ENCODE data around the gene GNS. TPM values are rescaled to one million over a fixed set of nuclear protein-coding genes. Genes with fewer than 3 reads are reported as not detected.
"Not testable (repeated sequence)": the region's sequence is repeated elsewhere in the genome, so short reads cannot be mapped to it uniquely, and the experiment has no call there.

GNS gene
- total RNA-seq, 1 donor from 2014 or later: 45.2 TPM

DNA sequence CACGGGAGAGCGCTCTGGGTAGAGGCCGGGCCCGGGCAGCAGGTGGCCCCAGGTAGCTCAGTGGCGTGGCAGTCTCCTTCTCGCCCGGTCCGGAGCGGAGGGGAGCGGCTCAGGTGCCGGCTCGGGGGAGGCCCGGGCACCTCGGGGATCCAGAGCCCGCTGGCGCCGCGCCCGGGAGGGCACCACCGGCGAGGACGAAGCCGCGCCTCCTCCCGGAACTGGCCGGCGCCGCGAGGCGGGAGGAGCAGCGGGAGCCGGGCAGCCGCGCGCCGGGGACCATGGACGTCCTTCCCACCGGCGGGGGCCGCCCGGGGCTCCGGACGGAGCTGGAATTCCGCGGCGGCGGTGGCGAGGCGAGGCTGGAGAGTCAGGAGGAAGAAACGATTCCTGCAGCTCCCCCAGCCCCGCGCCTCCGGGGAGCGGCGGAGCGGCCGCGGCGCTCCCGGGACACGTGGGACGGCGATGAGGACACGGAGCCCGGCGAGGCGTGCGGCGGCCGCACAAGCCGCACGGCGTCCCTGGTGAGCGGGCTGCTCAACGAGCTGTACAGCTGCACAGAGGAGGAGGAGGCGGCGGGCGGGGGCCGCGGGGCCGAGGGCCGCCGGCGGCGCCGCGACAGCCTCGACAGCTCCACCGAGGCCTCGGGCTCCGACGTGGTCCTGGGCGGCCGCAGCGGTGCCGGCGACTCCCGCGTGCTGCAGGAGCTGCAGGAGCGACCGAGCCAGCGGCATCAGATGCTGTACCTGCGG lies 21.5 kb upstream of the GNS start:
- peak; percentile 54 to 58 for DNase-seq (ENCODE audit: low spot score in 2 of 2)
- no peak for FAIRE-seq

DNA sequence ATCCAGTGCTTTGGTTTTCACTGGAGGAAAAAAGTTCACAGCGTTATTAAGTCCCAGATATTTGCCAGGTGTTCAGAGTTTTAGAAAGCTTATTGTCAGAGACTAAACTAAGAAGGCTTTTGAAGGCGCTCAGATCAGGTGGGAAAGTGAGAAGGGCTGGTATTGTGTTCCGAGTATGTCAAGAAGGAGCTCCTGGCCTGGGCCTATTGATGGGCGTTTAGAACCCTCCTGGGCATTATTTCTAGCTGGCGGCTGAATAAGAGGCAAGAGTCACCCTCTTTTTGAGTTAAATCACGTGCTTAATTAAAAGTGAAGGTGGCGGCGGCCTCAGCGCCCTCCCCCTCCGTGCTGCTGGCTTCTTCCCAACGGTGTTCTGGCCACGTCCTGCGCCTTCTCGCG lies 20.9 kb upstream of the GNS start:
- no peak for DNase-seq (ENCODE audit: low spot score in 2 of 2)
- no peak for FAIRE-seq

DNA sequence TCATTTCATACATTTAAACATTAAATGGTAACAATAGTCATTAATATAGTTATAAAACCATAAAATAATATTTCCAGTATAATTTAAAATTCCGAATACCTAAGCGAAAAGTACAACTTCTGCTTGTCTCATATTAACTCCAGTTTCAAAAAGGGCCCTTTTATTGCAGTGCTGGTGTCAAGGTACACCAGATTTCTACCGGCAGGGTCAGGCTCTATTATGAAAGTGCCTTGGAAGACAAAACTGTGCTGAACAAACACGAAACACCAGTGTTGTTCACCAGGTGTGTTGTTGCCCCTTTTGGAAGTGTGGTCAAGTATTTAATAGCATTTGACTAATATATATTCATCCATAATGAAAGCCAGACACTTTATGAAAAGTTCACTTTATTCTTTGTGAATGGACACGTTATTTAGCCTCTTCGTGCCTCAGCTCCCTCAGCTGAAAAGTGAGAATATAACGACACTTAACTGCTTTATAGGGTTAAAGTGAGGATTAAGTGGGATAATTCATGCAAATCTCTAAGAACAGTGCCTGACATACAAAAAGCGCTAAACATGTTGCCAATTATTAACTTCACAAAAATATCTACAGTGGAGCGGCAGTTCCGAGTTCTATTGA lies 20.3 kb upstream of the GNS start:
- FAIRE-seq: no peak
- DNase-seq (ENCODE audit: low spot score in 2 of 2): no peak

DNA sequence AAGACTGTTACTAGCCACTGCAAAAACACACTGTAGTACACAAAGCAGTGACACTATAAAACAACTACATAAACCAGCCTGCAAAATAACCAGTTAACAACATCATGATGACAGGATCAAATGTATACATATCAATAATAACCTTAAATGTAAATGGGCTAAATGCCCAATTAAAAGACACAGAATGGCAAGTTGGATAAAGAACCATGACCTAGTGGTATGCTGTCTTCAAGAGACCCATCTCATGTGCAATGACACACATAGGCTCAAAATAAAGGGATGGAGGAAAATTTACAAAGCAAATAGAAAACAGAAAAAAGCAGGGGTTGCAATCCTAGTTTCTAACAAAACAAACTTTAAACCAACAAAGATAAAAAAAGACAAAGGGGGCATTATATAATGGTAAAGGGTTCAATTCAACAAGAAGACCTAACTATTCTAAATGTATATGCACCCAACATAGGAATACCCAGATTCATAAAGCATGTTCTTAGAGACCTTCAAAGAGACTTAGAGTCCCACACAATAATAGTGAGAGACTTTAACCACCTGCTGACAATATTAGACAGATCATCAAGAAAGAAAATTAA lies 16.0 kb upstream of the GNS start:
- not testable (repeated sequence) for DNase-seq (ENCODE audit: low spot score in 2 of 2); FAIRE-seq

DNA sequence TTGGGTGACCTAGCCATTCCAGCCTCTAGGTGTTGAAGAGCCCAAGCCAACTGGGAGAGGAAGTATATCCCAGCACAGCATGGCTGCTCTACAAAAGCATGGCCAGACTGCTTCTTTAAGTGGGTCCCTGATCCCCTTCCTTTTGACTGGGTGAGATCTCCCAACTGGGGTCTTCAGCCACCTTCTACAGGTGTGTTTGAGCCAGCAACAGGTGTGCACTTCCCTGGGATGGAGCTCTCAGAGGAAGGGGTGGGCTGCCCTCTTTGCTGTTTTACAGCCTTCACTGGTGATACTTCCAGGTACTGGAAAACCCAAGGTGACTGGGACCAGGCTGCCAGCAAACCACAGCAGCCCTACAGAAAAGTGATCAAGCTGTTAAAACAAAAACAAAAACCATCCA lies 14.2 kb upstream of the GNS start:
- no peak for DNase-seq (ENCODE audit: low spot score in 2 of 2)
- no peak for FAIRE-seq

DNA sequence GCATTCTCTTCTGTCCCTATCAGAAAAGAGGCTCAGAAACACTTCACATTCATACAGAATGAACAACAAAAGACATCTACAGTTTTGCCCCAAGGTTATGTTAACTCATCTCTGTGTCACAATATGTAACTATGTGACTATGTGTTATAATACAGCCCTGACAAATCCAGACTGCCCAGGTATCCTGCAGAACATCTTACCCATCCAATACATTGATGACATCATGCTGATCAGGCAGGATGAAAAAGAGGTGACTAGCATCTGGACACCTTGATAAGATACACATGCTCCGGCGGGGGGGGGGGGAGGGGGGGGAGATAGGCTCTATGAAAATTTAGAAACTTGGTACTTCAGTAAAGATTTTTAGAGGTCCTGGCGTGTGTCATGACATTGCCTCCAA lies 8.3 kb upstream of the GNS start:
- FAIRE-seq: no peak
- no peak for DNase-seq (ENCODE audit: low spot score in 2 of 2)

DNA sequence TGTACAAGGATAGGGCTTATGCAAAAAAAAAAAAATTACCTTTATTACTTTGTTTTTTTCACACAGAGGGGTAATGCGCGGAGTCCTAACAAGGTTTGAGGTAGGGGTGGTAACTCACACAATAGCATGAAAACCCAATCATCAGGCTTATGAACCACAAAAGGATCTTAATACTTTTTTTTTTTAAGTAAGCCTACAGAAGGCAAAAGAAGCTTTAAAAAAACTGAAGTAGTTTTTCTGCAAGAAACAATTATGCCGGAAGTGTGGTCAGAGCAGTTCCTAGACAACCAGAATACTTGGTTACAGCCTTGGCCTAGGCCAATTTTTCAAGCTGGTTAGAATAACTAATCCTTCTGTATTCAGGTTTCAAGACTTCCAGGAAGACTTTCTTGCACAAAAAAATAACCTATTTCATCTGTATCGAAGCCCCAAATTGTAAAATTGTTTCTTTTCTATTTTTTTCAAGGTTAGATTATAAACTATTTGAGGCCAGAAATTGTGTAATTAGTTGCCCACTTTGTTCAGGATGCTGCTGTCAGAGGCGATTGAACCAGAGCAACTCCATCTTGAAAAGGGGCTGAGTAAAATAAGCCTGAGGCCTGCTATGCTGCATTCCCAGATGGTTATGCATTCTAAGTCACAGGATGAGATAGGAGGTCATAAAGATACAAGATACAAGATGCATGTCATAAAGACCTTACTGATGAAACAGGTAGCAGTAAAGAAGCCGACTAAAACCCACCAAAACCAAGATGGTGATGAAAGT lies 1.8 kb upstream of the GNS start:
- FAIRE-seq (no peak), DNase-seq (ENCODE audit: low spot score in 2 of 2) (no peak)

DNA sequence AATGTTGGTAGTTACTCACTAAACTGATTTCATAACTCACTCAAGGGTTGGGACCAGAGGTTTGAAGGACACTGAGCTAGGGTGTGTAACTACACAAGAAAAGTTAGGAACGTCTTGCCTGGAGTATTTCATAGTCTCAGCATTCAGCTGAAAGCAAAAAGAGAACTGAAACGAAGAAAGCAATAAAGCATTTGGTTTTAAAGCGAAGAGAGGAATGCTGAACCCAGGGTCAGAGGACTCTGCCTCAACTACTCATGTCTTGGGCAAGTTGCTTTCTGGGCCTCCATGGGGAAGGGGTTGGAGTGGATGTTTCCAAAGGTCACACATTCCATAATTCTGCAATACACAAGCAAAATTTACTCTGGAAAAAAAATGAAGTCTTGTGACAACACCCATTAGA lies 1.4 kb downstream of the GNS start:
- FAIRE-seq: no peak
- no peak for DNase-seq (ENCODE audit: low spot score in 2 of 2)

DNA sequence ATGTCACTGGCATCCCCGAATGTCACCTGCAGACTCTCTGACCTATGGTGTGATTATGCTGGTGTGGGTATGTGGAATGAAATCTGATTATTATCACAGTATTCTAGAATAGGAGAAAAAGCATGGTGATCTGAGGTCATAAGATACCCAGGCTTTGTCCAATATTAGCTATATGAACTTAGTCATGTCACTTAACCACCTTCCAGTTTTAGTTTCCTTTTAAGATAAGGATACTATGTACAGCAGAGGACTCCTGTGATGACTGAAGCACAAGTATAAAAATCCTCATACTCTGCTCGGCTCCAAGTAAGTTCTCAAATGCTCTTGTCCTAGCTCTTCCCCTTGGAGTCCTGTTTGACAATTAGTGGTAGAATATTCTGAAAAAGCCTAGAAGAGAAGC lies 2.8 kb downstream of the GNS start:
- FAIRE-seq (no peak), DNase-seq (ENCODE audit: low spot score in 2 of 2) (no peak)

DNA sequence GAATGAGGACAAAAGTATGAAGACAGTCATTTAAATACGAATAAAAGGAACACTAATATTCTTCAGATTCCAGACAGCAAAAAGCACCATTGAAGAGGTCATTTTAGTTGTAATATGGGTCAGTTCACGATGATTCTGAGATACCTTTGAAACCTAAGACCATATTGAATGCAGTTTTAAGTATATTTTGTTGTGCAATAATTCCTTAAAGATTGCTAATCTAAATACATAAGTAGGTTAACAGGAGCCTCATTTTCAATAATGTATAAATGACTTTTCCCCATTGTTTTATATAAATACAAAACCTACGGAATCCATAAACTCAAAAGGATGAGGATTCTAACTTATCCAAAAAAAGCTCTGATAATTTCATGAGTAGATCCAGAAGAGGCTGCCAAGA lies 5.8 kb downstream of the GNS start:
- FAIRE-seq: no peak

DNA sequence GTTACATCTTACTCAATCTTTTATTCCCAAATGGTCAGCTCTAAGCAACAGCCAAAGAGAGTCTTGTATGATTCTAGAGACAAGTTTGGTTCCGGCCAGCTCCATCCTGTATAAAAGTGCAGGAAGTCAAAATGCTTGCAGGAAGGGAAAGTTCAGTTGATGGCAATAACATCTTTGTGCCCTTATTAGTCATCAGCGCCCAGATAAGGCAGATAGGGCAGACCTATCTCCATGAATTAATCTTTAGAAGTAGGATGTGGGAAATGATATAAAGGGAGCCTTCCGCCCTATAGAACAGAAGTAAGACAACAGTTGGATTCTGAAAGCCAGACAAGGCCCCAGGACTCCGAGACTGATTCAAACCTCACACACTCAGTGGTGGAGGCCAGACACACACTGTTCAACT lies 6.4 kb downstream of the GNS start:
- no peak for FAIRE-seq

More for the DNA sequence above, 5.8 kb downstream of the GNS start:
- no peak for DNase-seq (ENCODE audit: low spot score in 2 of 2)

DNA sequence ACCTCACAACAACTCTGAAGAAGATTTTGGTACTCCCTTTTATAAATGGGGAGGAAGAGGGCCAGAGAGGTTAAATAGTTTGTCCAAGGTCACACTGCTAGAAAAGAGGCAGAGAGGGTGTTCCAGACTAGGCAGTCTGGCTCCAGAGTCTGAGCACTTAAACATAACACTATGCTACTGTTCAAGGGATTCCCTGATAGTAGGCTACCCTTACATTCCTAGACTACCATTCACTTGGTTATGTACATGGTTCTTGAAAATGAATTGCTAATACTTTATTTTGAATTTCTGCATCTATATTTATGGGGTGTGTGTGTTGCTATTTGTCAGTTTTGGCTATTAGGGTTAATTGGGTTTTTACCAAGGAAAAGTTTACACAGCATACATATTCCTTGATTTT lies 7.2 kb downstream of the GNS start:
- DNase-seq (ENCODE audit: low spot score in 2 of 2): no peak
- no peak for FAIRE-seq

More for the DNA sequence above, 6.4 kb downstream of the GNS start:
- DNase-seq (ENCODE audit: low spot score in 2 of 2): no peak

DNA sequence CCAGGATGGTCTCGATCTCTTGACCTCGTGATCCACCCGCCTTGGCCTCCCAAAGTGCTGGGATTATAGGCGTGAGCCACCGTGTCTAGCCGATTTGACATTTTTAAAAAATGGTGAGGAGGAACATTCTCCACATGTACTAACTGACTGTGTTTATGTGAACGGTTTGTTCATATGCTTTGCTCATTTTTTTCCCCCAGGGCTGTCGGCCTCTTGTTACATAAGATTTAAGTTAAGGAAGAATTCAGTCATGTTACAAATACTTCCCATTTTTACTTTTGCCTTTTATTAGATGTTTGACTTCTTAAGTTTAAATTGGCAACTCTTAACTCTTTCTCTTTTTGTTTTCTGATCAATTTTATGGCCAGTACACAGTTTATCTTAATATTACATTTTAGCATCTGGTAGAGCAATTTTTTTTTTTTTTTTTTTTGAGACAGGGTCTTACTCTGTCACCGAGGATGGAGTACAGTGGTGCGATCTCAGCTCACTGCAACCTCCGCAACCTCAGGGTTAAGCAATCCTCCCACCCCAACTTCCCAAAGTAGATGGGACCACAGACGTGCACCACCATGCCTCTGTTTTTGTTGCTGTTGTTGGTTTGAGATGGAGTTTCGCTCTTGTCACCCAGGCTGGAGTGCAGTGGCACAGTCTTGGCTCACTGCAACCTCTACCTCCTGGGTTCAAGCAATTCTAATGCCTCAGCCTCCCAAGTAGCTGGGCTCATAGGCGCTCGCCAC lies 9.6 kb downstream of the GNS start:
- DNase-seq (ENCODE audit: low spot score in 2 of 2) (no peak), FAIRE-seq (no peak)

DNA sequence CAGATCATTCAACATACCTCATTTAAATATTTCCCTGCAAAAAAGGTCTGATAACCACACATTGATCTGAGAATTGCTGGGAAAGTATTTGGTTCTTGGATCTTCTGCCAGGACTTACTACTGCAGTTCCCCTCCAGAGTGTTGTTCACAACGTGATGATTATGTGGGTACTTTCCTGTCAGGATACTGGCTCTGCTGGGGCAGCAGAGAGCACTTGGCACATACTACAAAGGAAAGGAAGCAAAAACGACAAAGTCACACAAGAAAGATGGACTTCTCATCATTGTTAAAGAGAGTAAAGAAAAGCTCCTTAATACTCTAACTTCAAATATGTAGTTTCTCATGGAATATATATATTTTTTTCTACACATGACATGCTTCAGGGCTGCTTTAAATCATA lies 11.5 kb downstream of the GNS start:
- no peak for FAIRE-seq
- DNase-seq (ENCODE audit: low spot score in 2 of 2): no peak

DNA sequence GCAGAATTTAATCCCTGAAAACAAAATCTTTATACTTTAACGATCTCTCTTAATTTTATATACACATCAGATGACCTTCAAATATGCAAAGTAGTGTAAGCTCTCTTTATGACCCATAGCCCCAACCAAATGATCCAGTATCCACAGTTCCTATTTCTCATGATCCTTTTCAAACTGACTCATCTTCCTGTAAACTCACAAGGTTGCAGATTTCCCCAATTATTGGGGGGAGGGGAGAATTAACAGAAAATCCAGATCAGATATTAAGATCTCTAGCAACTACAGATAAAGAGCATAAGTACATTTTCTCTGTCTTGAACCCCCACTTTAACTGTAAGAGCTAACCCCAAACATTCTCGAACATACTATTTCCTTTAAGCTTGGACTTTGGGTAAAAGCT lies 12.5 kb downstream of the GNS start:
- DNase-seq (ENCODE audit: low spot score in 2 of 2) (no peak), FAIRE-seq (no peak)

DNA sequence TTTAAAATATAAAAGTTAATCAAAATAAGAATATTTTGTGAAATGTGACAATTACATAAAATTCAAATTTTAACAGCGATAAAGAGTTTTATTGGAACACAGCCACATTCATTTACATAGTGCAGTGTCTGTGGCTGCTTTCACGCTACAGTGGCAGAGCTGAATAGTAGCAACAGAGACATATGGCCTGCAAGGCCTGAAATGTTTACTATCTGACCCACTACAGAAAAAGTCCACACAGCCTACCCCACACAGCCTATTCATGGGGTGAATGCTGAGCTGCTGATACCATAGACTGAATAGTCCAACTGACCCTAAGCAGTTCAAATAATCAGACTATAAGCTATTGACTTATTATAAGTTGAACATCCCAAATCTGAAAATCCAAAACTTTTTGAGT lies 13.2 kb downstream of the GNS start:
- DNase-seq (ENCODE audit: low spot score in 2 of 2): no peak
- FAIRE-seq: no peak

DNA sequence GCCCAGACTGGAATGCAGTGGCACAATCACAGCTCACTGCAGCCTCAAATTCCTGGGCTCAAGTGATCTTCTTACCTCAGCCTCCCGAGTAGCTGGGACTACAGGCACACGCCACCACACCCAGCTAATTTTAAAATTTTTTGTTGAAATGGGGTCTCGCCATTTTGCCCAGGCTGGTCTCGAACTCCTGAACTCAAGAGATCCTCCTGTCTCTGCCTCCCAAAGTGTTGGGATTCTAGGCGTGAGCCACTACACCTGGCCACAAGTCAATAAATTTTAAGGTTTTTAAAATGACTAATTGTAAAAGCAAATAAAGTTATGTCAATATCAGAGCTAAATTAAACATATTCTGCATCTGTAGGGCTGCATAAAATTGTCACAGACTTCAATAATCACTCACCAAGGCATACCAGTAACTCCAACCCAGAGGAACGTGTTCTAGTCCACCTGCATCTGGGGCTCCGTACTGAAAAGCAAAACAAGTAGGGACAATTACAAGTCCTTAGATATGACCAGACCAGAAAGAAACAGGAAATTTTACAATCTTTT lies 13.9 kb downstream of the GNS start:
- FAIRE-seq (no peak), DNase-seq (ENCODE audit: low spot score in 2 of 2) (no peak)

DNA sequence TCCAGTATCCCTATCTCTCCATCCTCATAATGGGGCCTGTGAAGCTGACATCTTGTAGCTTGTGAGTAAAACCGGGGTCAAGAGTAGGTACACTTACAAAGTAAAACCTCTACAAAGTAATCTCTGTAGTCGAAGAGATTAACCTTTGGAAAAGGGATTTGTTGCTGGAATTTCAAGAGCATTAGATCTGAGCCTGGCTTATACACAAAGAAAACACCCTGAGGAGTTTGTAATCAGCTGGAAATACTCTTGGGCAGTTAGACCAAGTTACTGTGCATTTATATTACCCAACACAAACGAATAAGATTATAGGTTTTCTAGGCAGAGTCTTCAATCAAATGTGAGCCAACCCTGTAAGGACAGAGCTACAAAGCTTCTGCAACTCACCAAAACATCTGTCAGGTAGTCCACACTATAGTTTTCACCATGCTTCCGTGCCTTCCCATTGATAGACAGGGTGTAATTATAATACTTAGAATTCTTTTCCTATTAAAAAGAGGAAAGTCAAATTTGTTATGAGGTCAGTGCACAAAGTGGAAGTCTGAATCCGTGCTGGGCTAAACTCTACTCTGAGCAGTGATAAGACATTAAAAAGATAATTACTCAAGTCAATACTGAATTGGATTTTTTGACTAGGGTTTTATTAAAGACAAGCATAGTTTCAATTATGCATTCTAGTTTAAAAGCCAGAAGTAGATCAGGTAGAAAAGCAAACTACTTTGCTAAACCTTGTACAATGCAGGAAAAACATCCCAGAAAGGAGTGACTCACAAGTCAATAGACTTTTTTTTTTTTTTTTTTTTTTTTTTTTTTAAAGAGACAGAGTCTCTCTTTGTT lies 14.6 kb downstream of the GNS start:
- DNase-seq (ENCODE audit: low spot score in 2 of 2) (no peak), FAIRE-seq (no peak)

DNA sequence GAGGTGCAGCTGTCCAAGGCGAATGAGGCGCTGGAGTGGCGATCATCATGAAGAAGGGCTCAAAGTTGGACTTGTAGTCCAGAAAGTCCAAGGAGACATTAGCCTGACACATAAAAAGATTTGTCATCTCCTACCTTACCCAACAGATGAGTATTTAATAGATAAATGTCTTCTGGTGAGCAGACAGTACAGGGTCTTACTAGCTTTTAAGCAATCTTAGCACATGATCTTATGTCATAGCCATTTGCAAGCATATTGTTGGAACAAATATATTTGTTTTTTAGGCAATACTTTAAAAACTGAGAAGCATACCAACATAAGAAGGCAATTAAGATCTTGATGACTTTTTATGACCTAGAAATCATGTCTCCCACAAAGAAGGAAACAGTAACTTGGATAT lies 16.0 kb downstream of the GNS start:
- FAIRE-seq (no peak), DNase-seq (ENCODE audit: low spot score in 2 of 2) (no peak)
